GM23248 (cell line): ENCODE data around the gene PRCC. TPM values are rescaled to one million over a fixed set of nuclear protein-coding genes. Genes with fewer than 3 reads are reported as not detected.

ENCODE experiments used
- DNase-seq: peaks from one replicate; pipeline ENCODE4 v3.0.0-alpha.2; 2015
- H2AFZ ChIP-seq: fragments of 200-600 bp; sonication (generic); 2 replicates; pipeline ENCODE4 v1.6.1; 2016; ENCODE audit warnings: antibody characterized with exemption
- H3F3A ChIP-seq: fragments of 200-600 bp; sonication (generic); 2 replicates; pipeline ENCODE4 v1.6.1; 2016; ENCODE audit warnings: mild to moderate bottlenecking, antibody characterized with exemption, mixed run types; ENCODE audit not compliant: insufficient read depth
- H3K27ac ChIP-seq: fragments of 200-600 bp; sonication (generic); 2 replicates; pipeline ENCODE4 v1.5.1; 2016; ENCODE audit warnings: mild to moderate bottlenecking
- H3K27me3 ChIP-seq: fragments of 200-600 bp; sonication (generic); replicated peaks from 2 replicates; pipeline ENCODE4 v1.6.1; 2016; ENCODE audit warnings: mild to moderate bottlenecking; ENCODE audit not compliant: insufficient read depth
- H3K36me3 ChIP-seq: fragments of 200-600 bp; sonication (generic); 2 replicates; pipeline ENCODE4 v1.6.1; 2016; ENCODE audit warnings: low read depth, mild to moderate bottlenecking
- H3K4me1 ChIP-seq: fragments of 200-600 bp; sonication (generic); 2 replicates; pipeline ENCODE4 v1.6.1; 2016; ENCODE audit warnings: mild to moderate bottlenecking; ENCODE audit not compliant: insufficient read depth
- H3K4me2 ChIP-seq: fragments of 200-600 bp; sonication (generic); one replicate; pipeline ENCODE4 v1.6.1; 2016; ENCODE audit warnings: mild to moderate bottlenecking; ENCODE audit not compliant: unreplicated experiment
- H3K4me3 ChIP-seq: fragments of 200-600 bp; sonication (generic); 2 replicates; pipeline ENCODE4 v1.5.1; 2016; ENCODE audit warnings: mild to moderate bottlenecking
- H3K79me2 ChIP-seq: fragments of 200-600 bp; sonication (generic); 2 replicates; pipeline ENCODE4 v1.6.1; 2016; ENCODE audit warnings: mild to moderate bottlenecking; ENCODE audit not compliant: insufficient read depth
- H3K9ac ChIP-seq: fragments of 200-600 bp; sonication (generic); 2 replicates; pipeline ENCODE4 v1.6.1; 2016; ENCODE audit warnings: mild to moderate bottlenecking
- H3K9me2 ChIP-seq: fragments of 200-600 bp; sonication (generic); 2 replicates; pipeline ENCODE4 v1.6.1; 2016; ENCODE audit warnings: mixed run types, mild to moderate bottlenecking, moderate library complexity; ENCODE audit not compliant: insufficient read depth
- H3K9me3 ChIP-seq: fragments of 200-600 bp; sonication (generic); one replicate; pipeline ENCODE4 v1.6.1; 2017; ENCODE audit warnings: low read depth
- H4K20me1 ChIP-seq: fragments of 200-600 bp; sonication (generic); 2 replicates; pipeline ENCODE4 v1.6.0; 2016; ENCODE audit not compliant: insufficient read depth
- EZH2 ChIP-seq: fragments of 200-600 bp; sonication (generic); IDR thresholded peaks from 2 replicates; pipeline ENCODE4 v1.6.1; 2018; ENCODE audit warnings: antibody characterized with exemption, mild to moderate bottlenecking; ENCODE audit not compliant: insufficient read depth, poor library complexity, severe bottlenecking
- EZH2phosphoT487 ChIP-seq: fragments of 200-600 bp; sonication (generic); IDR thresholded peaks from 2 replicates; pipeline ENCODE4 v1.6.1; 2018; ENCODE audit warnings: antibody characterized with exemption, moderate library complexity, mild to moderate bottlenecking, low read depth; ENCODE audit not compliant: insufficient read depth
- WGBS, 2 experiments: methylation state at CpG; one replicate each; pipeline ENCODE4 v1.1.6; 2015 to 2017; ENCODE audit warnings: low lambda C conversion rate in 2 of 2, low coverage in 1 of 2; ENCODE audit errors: missing lambda C conversion rate in 2 of 2; 5-methylcytosine and 5-hydroxymethylcytosine counted together
- in situ Hi-C: fragments of 300-500 bp; cut with MboI; formaldehyde crosslinking; loops from 2 replicates; pipeline ENCODE4 v1.15.0; 2020
- polyA plus RNA-seq: library from polyadenylated mRNA; unstranded; fragments of >200 nt; fragmentation: Nextera tagmentation; extraction: Ambion mirVana; gene quantifications from 2 replicates; pipeline ENCODE4 v1.2.1, GENCODE V29; 2016
- total RNA-seq: library from RNA; depleted of rRNA; stranded (reverse); fragments of >200 nt; shearing (Covaris generic); gene quantifications from 2 replicates; pipeline ENCODE4 v1.2.3, GENCODE V29; 2014

The PRCC gene
- total and polyA plus RNA-seq, 2 experiments from 2014 or later, result 32.4 to 57.0 TPM

DNA sequence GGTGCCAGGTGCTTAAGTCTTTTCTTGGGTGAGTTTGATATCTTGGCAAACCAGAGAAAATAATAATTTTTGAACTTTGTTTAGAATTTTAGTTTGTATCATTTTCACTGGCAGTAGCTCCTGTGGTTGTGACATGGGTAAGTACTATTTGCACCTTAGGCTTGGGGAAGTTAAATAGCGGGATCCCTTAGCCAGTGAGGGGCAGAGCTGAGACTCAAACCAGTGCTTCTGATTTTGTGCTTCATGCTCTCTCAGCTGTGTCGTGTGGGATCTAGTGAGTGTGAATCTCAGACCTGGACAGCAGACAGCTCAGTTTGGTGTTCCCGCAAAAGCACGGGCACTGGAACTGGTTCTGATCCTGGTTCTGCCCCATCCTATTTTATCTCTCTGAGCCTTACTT lies 9.6 kb downstream of the PRCC start:
- 35 to 41% methylated on average over 4 of the region's 4 CpGs for WGBS, 2 experiments
- H3K9me2 ChIP-seq, result no peaks in the 10 kb centered on the region
- in situ Hi-C loops, result no loop called here
- peaks cover 29% of the 10 kb centered on the region for H3K4me1 ChIP-seq
- H3K27ac ChIP-seq, result no peak overlapping the region
- H3K4me3 ChIP-seq, result no peak overlapping the region
- no peaks in the 10 kb centered on the region for H3K27me3 ChIP-seq
- H4K20me1 ChIP-seq, result peaks cover 24% of the 10 kb centered on the region
- peaks cover 98% of the 10 kb centered on the region for H3K79me2 ChIP-seq
- H2AFZ ChIP-seq, result no peak overlapping the region
- no peak overlapping the region for H3K9ac ChIP-seq
- no peaks in the 10 kb centered on the region for H3K9me3 ChIP-seq
- peaks cover 8% of the 10 kb centered on the region; the same call in 1 of the 2 replicates for H3K36me3 ChIP-seq
- no peak for TF ChIP-seq EZH2phosphoT487
- no peak for TF ChIP-seq EZH2
- DNase-seq, result no peak
- no peak overlapping the region for H3K4me2 ChIP-seq
- H3F3A ChIP-seq, result peaks cover 20% of the 10 kb centered on the region

DNA sequence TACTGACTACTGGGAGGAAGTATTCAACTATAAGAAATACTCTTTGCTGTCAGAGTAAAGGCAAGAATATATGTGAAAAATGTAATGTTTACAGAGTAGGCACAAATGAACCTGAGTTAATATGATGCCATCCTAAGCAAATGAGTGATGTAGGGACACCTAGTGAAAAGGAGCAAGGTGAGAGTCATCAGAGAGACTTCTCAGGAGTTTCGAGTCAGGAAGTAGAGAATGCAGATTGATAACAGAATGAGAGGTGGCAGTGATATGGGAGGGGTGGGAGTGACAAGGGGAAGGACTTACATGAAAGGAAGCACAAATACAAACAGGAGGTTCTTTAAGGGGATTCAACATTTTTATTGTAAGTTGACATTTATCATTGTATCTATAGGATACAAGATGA lies 10.2 kb downstream of the PRCC start:
- peaks cover 31% of the 10 kb centered on the region for H4K20me1 ChIP-seq
- H3K9me2 ChIP-seq, result no peaks in the 10 kb centered on the region
- H3K9ac ChIP-seq, result no peak overlapping the region
- peaks cover 26% of the 10 kb centered on the region for H3F3A ChIP-seq
- no peak for TF ChIP-seq EZH2phosphoT487
- no peak for TF ChIP-seq EZH2
- peaks cover 32% of the 10 kb centered on the region for H3K4me1 ChIP-seq
- 27 to 50% methylated on average over 1 of the region's 1 CpG for WGBS, 2 experiments
- 0 out of 2 replicates have a peak, but pooled peaks cover 5% of the 10 kb centered on the region for H3K36me3 ChIP-seq
- no peaks in the 10 kb centered on the region for H3K27me3 ChIP-seq
- no peak for DNase-seq
- no peak overlapping the region for H3K4me2 ChIP-seq
- in situ Hi-C loops, result no loop called here
- H3K9me3 ChIP-seq, result no peaks in the 10 kb centered on the region
- no peak overlapping the region for H2AFZ ChIP-seq
- peaks cover 98% of the 10 kb centered on the region for H3K79me2 ChIP-seq
- H3K4me3 ChIP-seq, result no peak overlapping the region
- H3K27ac ChIP-seq, result no peak overlapping the region

DNA sequence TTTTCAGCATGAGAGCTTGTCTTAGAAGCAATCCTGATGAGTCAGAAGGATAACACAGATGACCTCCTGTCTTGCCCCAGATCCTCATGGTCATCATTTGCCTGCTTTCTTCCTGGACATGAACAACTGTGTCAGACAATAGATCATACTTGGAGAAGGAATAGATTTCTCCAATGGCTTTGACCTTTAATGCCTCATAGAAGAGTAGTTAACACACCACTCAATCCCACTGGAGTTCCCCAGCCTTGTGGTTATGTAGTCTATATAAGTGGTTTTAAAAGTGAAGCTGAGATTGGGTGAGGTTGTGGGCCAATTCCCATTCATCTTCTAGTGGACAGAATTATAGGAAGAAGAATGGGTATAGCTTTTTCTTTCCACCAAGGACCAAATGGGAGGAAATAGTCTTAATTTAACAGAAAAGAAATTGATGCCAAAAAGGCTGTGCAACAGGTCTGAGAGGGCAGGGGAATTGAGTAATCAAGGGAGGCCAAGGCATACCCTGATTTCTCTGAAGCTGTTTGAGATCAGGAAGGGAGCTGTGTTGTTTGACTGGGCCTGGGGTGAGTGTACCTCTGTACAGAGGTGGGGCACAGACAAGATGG lies 14.4 kb downstream of the PRCC start:
- Histone ChIP-seq H3K27me3 (no peaks in the 10 kb centered on the region), H3K36me3 (peaks cover 8% of the 10 kb centered on the region; the same call in 1 of the 2 replicates), H3K4me2 (no peak overlapping the region), H3F3A (peaks cover 18% of the 10 kb centered on the region), H3K9ac (no peak overlapping the region), H3K9me3 (no peaks in the 10 kb centered on the region), H3K9me2 (no peaks in the 10 kb centered on the region), H3K4me1 (peaks cover 25% of the 10 kb centered on the region), H2AFZ (no peak overlapping the region), H3K79me2 (peaks cover 96% of the 10 kb centered on the region), H4K20me1 (peaks cover 25% of the 10 kb centered on the region; the same call in 1 of the 2 replicates), H3K27ac (peak overlapping the region; percentile 16), H3K4me3 (no peak overlapping the region)
- in situ Hi-C loops, result no loop called here
- TF ChIP-seq EZH2phosphoT487 (no peak), EZH2 (no peak)
- DNase-seq, result peak; percentile 52

DNA sequence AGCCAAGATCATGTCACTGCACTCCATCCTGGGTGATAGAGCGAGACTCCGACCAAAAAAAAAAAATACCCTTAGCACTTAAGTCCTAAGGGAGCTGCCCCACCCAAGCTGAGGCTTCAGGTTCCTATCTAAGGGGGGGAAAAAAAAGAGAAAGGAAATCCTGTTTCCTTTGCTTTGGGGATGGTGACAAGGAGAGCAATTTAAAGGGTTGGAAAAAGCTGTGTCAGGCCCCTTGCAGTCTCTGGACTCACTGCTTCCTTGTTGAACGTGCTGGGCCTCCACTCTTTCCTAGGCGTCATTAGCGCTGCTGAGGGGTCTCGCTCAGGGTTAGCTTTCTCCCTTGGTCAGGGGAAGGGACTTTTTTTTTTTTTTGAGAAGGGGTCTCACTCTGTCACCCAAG lies 18.1 kb downstream of the PRCC start:
- Histone ChIP-seq H3K27ac (no peak overlapping the region), H3K9me3 (no peaks in the 10 kb centered on the region), H3K27me3 (no peaks in the 10 kb centered on the region), H3K4me3 (no peak overlapping the region), H3K9ac (no peak overlapping the region), H3K9me2 (no peaks in the 10 kb centered on the region), H3K36me3 (peaks cover 9% of the 10 kb centered on the region; the same call in 1 of the 2 replicates), H4K20me1 (peaks cover 20% of the 10 kb centered on the region; the same call in 1 of the 2 replicates), H2AFZ (no peak overlapping the region), H3K4me1 (peaks cover 15% of the 10 kb centered on the region), H3K79me2 (peaks cover 92% of the 10 kb centered on the region), H3F3A (peaks cover 18% of the 10 kb centered on the region), H3K4me2 (no peak overlapping the region)
- in situ Hi-C loops, result no loop called here
- WGBS, 2 experiments, result 89 to 95% methylated on average over 6 of the region's 6 CpGs
- no peak for DNase-seq
- TF ChIP-seq EZH2phosphoT487, result no peak
- no peak for TF ChIP-seq EZH2

DNA sequence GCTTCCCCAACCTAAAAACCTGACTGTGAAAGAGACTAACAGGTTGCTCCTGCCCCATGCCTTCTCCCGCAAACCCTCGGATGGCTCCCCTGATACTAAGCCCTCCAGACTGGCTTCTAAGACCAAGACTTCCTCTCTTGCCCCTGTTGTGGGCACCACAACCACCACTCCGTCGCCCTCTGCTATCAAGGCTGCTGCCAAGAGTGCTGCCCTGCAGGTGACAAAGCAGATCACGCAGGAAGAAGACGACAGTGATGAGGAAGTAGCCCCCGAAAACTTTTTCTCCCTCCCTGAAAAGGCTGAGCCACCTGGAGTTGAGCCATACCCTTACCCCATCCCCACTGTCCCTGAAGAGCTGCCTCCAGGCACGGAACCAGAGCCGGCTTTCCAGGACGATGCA lies 19.3 kb downstream of the PRCC start:
- peaks cover 10% of the 10 kb centered on the region for H3F3A ChIP-seq
- no peaks in the 10 kb centered on the region for H3K9me2 ChIP-seq
- peaks cover 7% of the 10 kb centered on the region for H3K4me1 ChIP-seq
- whole genome bisulfite sequencing, 2 experiments, result 91 to 93% methylated on average over 10 of the region's 10 CpGs
- H3K36me3 ChIP-seq, result peaks cover 11% of the 10 kb centered on the region; the same call in 1 of the 2 replicates
- no peak overlapping the region for H2AFZ ChIP-seq
- H4K20me1 ChIP-seq, result peaks cover 13% of the 10 kb centered on the region; the same call in 1 of the 2 replicates
- DNase-seq, result no peak
- no peaks in the 10 kb centered on the region for H3K27me3 ChIP-seq
- no peak overlapping the region for H3K4me2 ChIP-seq
- H3K9me3 ChIP-seq, result no peaks in the 10 kb centered on the region
- no peak overlapping the region for H3K9ac ChIP-seq
- H3K4me3 ChIP-seq, result no peak overlapping the region
- TF ChIP-seq EZH2phosphoT487, result no peak
- TF ChIP-seq EZH2, result no peak
- in situ Hi-C loops, result no loop called here
- no peak overlapping the region for H3K27ac ChIP-seq
- peaks cover 92% of the 10 kb centered on the region for H3K79me2 ChIP-seq
